H9 (cell line): ENCODE measurements around the gene KRTAP10-12. TPM values are rescaled to one million over a fixed set of nuclear protein-coding genes. Genes with fewer than 3 reads are reported as not detected.

Experiments
- DNase-seq: peaks from one replicate; pipeline ENCODE4 v3.0.0-alpha.2; 2017
- H2AFZ ChIP-seq: one replicate; pipeline ENCODE4 v1.6.1; 2013; ENCODE audit warnings: mild to moderate bottlenecking, low read length, control low read depth, moderate library complexity
- H2AK5ac ChIP-seq: 2 replicates; pipeline ENCODE4 v1.6.1; 2013; ENCODE audit warnings: low read length, control low read depth, mixed read lengths; ENCODE audit not compliant: insufficient read length
- H2BK120ac ChIP-seq: one replicate; pipeline ENCODE4 v1.6.1; 2013; ENCODE audit warnings: low read depth, mild to moderate bottlenecking, low read length, control low read depth, inconsistent platforms; ENCODE audit not compliant: poor library complexity, severe bottlenecking
- H2BK12ac ChIP-seq: 2 replicates; pipeline ENCODE4 v1.6.1; 2013; ENCODE audit warnings: low read length, control low read depth, mixed read lengths, low read depth; ENCODE audit not compliant: insufficient read length
- H2BK15ac ChIP-seq: 2 replicates; pipeline ENCODE4 v1.6.1; 2013; ENCODE audit warnings: low read depth, low read length, control low read depth
- H2BK20ac ChIP-seq: one replicate; pipeline ENCODE4 v1.6.1; 2013; ENCODE audit warnings: low read depth, mild to moderate bottlenecking, low read length, control low read depth, inconsistent platforms; ENCODE audit not compliant: poor library complexity, severe bottlenecking
- H2BK5ac ChIP-seq: 2 replicates; pipeline ENCODE4 v1.6.1; 2013; ENCODE audit warnings: low read length, control low read depth, mixed read lengths; ENCODE audit not compliant: insufficient read length
- H3K14ac ChIP-seq: 2 replicates; pipeline ENCODE4 v1.6.1; 2013; ENCODE audit warnings: low read length, control low read depth; ENCODE audit not compliant: insufficient read depth
- H3K18ac ChIP-seq: 2 replicates; pipeline ENCODE4 v1.6.1; 2013; ENCODE audit warnings: low read depth, mild to moderate bottlenecking, mixed read lengths, low read length, control low read depth; ENCODE audit not compliant: insufficient read length
- H3K23ac ChIP-seq: 2 replicates; pipeline ENCODE4 v1.6.1; 2013; ENCODE audit warnings: low read length, control low read depth, mixed read lengths, low read depth; ENCODE audit not compliant: insufficient read length
- H3K23me2 ChIP-seq: 2 replicates; pipeline ENCODE4 v1.6.1; 2013; ENCODE audit warnings: low read depth, mild to moderate bottlenecking, mixed read lengths, low read length, control low read depth; ENCODE audit not compliant: insufficient read length, poor library complexity, severe bottlenecking
- H3K27ac ChIP-seq: 2 replicates; pipeline ENCODE4 v1.5.1; 2013; ENCODE audit warnings: low read length, control low read depth, mixed read lengths, low read depth; ENCODE audit not compliant: insufficient read length
- H3K27me3 ChIP-seq: 2 replicates; pipeline ENCODE4 v1.6.1; 2013; ENCODE audit warnings: low read length, control low read depth, inconsistent platforms; ENCODE audit not compliant: insufficient read depth
- H3K4ac ChIP-seq: 2 replicates; pipeline ENCODE4 v1.6.1; 2013; ENCODE audit warnings: low read depth, mild to moderate bottlenecking, control low read depth, inconsistent platforms, low read length, moderate library complexity
- H3K4me1 ChIP-seq: 2 replicates; pipeline ENCODE4 v1.6.1; 2013; ENCODE audit warnings: low read length, control low read depth, inconsistent platforms; ENCODE audit not compliant: insufficient read depth
- H3K4me2 ChIP-seq: 2 replicates; pipeline ENCODE4 v1.6.1; 2013; ENCODE audit warnings: low read length, control low read depth, mixed read lengths; ENCODE audit not compliant: insufficient read length, insufficient read depth
- H3K56ac ChIP-seq: 2 replicates; pipeline ENCODE4 v1.6.1; 2013; ENCODE audit warnings: low read depth, mild to moderate bottlenecking, mixed read lengths, low read length, control low read depth; ENCODE audit not compliant: insufficient read length
- H3K79me1 ChIP-seq: 2 replicates; pipeline ENCODE4 v1.6.1; 2013; ENCODE audit warnings: low read depth, mild to moderate bottlenecking, moderate library complexity, low read length, control low read depth, inconsistent platforms; ENCODE audit not compliant: insufficient read depth, poor library complexity, severe bottlenecking
- H3K79me2 ChIP-seq: 2 replicates; pipeline ENCODE4 v1.6.1; 2013; ENCODE audit warnings: low read length, control low read depth, inconsistent platforms; ENCODE audit not compliant: insufficient read depth
- H3K9ac ChIP-seq: 2 replicates; pipeline ENCODE4 v1.6.1; 2013; ENCODE audit warnings: low read length, control low read depth, mixed read lengths; ENCODE audit not compliant: insufficient read length; ENCODE audit errors: extremely low read depth
- H3K9me3 ChIP-seq: one replicate; pipeline ENCODE4 v1.6.1; 2013; ENCODE audit warnings: low read depth, low read length, inconsistent platforms; ENCODE audit not compliant: control insufficient read depth
- H3T11ph ChIP-seq: one replicate; pipeline ENCODE4 v1.6.1; 2013; ENCODE audit warnings: mild to moderate bottlenecking, low read length, control low read depth, inconsistent platforms
- H4K20me1 ChIP-seq: one replicate; pipeline ENCODE4 v1.6.1; 2013; ENCODE audit not compliant: control insufficient read depth, insufficient read length, insufficient read depth
- H4K5ac ChIP-seq: 2 replicates; pipeline ENCODE4 v1.6.1; 2013; ENCODE audit warnings: low read depth, mild to moderate bottlenecking, mixed read lengths, low read length, control low read depth; ENCODE audit not compliant: insufficient read length
- H4K8ac ChIP-seq: replicated peaks from 2 replicates; pipeline ENCODE4 v1.6.1; 2013; ENCODE audit warnings: low read length, control low read depth, mixed read lengths, low read depth; ENCODE audit not compliant: insufficient read length
- H4K91ac ChIP-seq: 2 replicates; pipeline ENCODE4 v1.6.1; 2013; ENCODE audit warnings: low read depth, mild to moderate bottlenecking, moderate library complexity, mixed read lengths, low read length, control low read depth; ENCODE audit not compliant: insufficient read length
- H3K27ac Mint-ChIP-seq, 3 experiments: 2 replicates in 2 of 3; 3 replicates in 1 of 3; pipeline ENCODE4 v1.8.0; 2020 to 2021; ENCODE audit warnings: mixed read lengths in 3 of 3, mild to moderate bottlenecking in 1 of 3, moderate library complexity in 1 of 3
- H3K27me3 Mint-ChIP-seq: 2 replicates; pipeline ENCODE4 v1.8.0; 2021; ENCODE audit warnings: low read depth, mild to moderate bottlenecking, moderate library complexity, mixed read lengths
- H3K36me3 Mint-ChIP-seq, 3 experiments: 2 replicates in 2 of 3; 3 replicates in 1 of 3; pipeline ENCODE4 v1.8.0; 2020 to 2021; ENCODE audit warnings: low read depth in 3 of 3, mixed read lengths in 3 of 3; ENCODE audit not compliant: insufficient read depth in 1 of 3
- H3K4me1 Mint-ChIP-seq, 2 experiments: 2 replicates each; pipeline ENCODE4 v1.8.0; 2020; ENCODE audit warnings: mixed read lengths in 2 of 2
- H3K4me3 Mint-ChIP-seq, 2 experiments: 2 replicates in 1 of 2; 3 replicates in 1 of 2; pipeline ENCODE4 v1.8.0; 2020 to 2021; ENCODE audit warnings: mild to moderate bottlenecking in 2 of 2, mixed read lengths in 2 of 2, moderate library complexity in 1 of 2
- H3K9me3 Mint-ChIP-seq, 2 experiments: 2 replicates in 1 of 2; 3 replicates in 1 of 2; pipeline ENCODE4 v1.8.0; 2020; ENCODE audit warnings: mild to moderate bottlenecking in 2 of 2, mixed read lengths in 2 of 2, moderate library complexity in 1 of 2
- CTCF ChIP-seq: fragments of 200-600 bp; sonication (generic); conservative IDR thresholded peaks from 3 replicates; pipeline ENCODE4 v1.8.0; 2021; ENCODE audit warnings: antibody characterized with exemption, mild to moderate bottlenecking
- WGBS: extraction: QIAGEN DNeasy Blood & Tissue Kit; methylation state at CpG from one replicate; pipeline ENCODE4 v1.1.7; 2013; ENCODE audit warnings: missing lambda C conversion rate, low lambda C conversion rate, mixed read lengths; ENCODE audit not compliant: insufficient read length; ENCODE audit errors: extremely low coverage; 5-methylcytosine and 5-hydroxymethylcytosine counted together
- total RNA-seq: library from RNA; stranded (reverse); gene quantifications from 2 replicates; pipeline ENCODE4 v1.2.1, GENCODE V29; 2021

Gene KRTAP10-12
- total RNA-seq, 1 experiment from 2014 or later = not detected

GRCh38 chr21:44734841-44735240, 37.9 kb downstream of the KRTAP10-12 start:
- Histone ChIP-seq H3K23me2 (no peaks in the 10 kb centered on the region), H2AK5ac (no peak overlapping the region), H2BK5ac (no peak overlapping the region), H3K27me3 (no peaks in the 10 kb centered on the region), H3K9me3 (no peaks in the 10 kb centered on the region), H3K79me2 (no peaks in the 10 kb centered on the region), H3K4ac (no peak overlapping the region), H2BK20ac (no peak overlapping the region), H2AFZ (no peak overlapping the region), H4K91ac (no peak overlapping the region), H2BK120ac (no peak overlapping the region), H2BK15ac (no peak overlapping the region), H4K5ac (no peak overlapping the region), H3K4me1 (no peaks in the 10 kb centered on the region), H3T11ph (no peak overlapping the region), H3K56ac (no peak overlapping the region), H3K14ac (no peak overlapping the region), H3K79me1 (no peaks in the 10 kb centered on the region), H3K18ac (no peak overlapping the region), H4K8ac (no peak overlapping the region), H3K4me2 (no peak overlapping the region), H3K27ac (no peak overlapping the region), H3K23ac (no peak overlapping the region), H3K9ac (no peak overlapping the region), H2BK12ac (no peak overlapping the region), H4K20me1 (no peaks in the 10 kb centered on the region)
- no peak overlapping the region for H3K4me3 Mint-ChIP-seq
- peaks cover 50 to 53% of the 10 kb centered on the region in 2 experiments for H3K4me1 Mint-ChIP-seq
- H3K27ac Mint-ChIP-seq = peak overlapping the region in 1 of 3 experiments; percentile 42; a peak in 1 of 7 replicates
- H3K9me3 Mint-ChIP-seq = no peaks in the 10 kb centered on the region
- H3K27me3 Mint-ChIP-seq = peaks cover 10% of the 10 kb centered on the region
- peaks cover 0 to 10% (median 2%) of the 10 kb centered on the region in 3 experiments; a peak in 3 of 7 replicates for H3K36me3 Mint-ChIP-seq
- DNase-seq = peak; percentile 20
- TF ChIP-seq CTCF = no peak
- no CpG with 5 or more reads among the region's 17 CpGs for WGBS
